ENCODE results near the gene DHRS12. TPM values are rescaled to one million over a fixed set of nuclear protein-coding genes. Genes with fewer than 3 reads are reported as not detected.

Gene DHRS12
- total and polyA plus RNA-seq, 10 donors = 11.3 to 22.8 (median 16.9) TPM

GRCh38 chr13:51761643-51762350 is 42.2 kb downstream of the DHRS12 start:
- Histone ChIP-seq H3K27me3 (replicated peaks in 1 of 7) (no peaks in the 10 kb centered on the region), H3K9me3 (no peaks in the 10 kb centered on the region), H3K27ac (no peak overlapping the region), H3K4me1 (peaks cover 7 to 22% (median 13%) of the 10 kb centered on the region in 6 donors), H3K36me3 (peaks cover 2 to 91% (median 49%) of the 10 kb centered on the region in 6 donors), H3K4me3 (no peak overlapping the region)
- intact Hi-C loops (cut with DNase I; ENCODE audit: low total_unique reads) = no loop called here
- no peak for DNase-seq
- TF ChIP-seq, protein P1, sequence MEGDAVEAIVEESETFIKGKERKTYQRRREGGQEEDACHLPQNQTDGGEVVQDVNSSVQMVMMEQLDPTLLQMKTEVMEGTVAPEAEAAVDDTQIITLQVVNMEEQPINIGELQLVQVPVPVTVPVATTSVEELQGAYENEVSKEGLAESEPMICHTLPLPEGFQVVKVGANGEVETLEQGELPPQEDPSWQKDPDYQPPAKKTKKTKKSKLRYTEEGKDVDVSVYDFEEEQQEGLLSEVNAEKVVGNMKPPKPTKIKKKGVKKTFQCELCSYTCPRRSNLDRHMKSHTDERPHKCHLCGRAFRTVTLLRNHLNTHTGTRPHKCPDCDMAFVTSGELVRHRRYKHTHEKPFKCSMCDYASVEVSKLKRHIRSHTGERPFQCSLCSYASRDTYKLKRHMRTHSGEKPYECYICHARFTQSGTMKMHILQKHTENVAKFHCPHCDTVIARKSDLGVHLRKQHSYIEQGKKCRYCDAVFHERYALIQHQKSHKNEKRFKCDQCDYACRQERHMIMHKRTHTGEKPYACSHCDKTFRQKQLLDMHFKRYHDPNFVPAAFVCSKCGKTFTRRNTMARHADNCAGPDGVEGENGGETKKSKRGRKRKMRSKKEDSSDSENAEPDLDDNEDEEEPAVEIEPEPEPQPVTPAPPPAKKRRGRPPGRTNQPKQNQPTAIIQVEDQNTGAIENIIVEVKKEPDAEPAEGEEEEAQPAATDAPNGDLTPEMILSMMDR (IDR thresholded peaks at IDR 0.05 in 8 of 11, conservative IDR thresholded peaks at IDR 0.05 in 3 of 11) = no peak
- TF ChIP-seq POLR2AphosphoS5 (IDR thresholded peaks at IDR 0.05) (no peak), POLR2A (IDR thresholded peaks at IDR 0.05) (no peak)
- WGBS, 5 donors = 94 to 98% (median 95%) methylated on average over 16 of the region's 16 CpGs

GRCh38 chr13:51760592-51760991 is 43.4 kb downstream of the DHRS12 start:
- Histone ChIP-seq H3K36me3 (peaks cover 5 to 91% (median 55%) of the 10 kb centered on the region in 6 donors), H3K9me3 (no peaks in the 10 kb centered on the region), H3K27ac (no peak overlapping the region), H3K4me3 (no peak overlapping the region), H3K4me1 (peaks cover 7 to 22% (median 13%) of the 10 kb centered on the region in 6 donors), H3K27me3 (replicated peaks in 1 of 7) (no peaks in the 10 kb centered on the region)
- intact Hi-C loops (cut with DNase I; ENCODE audit: low total_unique reads) = no loop called here
- no peak for DNase-seq
- 92 to 97% (median 95%) methylated on average over 12 of the region's 12 CpGs for WGBS, 5 donors
- TF ChIP-seq POLR2AphosphoS5 (IDR thresholded peaks at IDR 0.05) (no peak), POLR2A (IDR thresholded peaks at IDR 0.05) (no peak)
- TF ChIP-seq, protein P1 (IDR thresholded peaks at IDR 0.05 in 8 of 11, conservative IDR thresholded peaks at IDR 0.05 in 3 of 11) = no peak

DNA sequence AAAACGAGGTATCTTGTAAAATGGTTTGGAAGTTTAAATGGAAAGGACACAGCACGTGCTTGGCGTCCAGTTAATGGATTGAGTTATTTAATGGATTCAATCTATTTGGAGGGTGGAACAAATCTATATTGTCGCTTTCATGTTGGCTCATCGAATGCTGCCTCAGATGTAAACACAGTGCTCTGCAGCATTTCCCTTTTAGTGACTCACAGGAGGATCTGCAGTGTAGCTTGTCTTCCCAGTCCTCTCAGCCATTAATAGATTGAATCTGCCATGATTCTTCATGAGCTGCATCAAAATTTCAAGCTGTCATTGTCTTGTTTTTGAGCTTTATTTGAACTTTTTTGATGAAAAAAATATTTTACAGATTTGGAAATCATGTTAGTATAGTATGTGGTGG is 44.7 kb downstream of the DHRS12 start:
- TF ChIP-seq POLR2A (IDR thresholded peaks at IDR 0.05) (no peak), POLR2AphosphoS5 (IDR thresholded peaks at IDR 0.05) (no peak)
- Histone ChIP-seq H3K4me3 (no peak overlapping the region), H3K9me3 (no peaks in the 10 kb centered on the region), H3K27ac (no peak overlapping the region), H3K27me3 (replicated peaks in 1 of 7) (no peaks in the 10 kb centered on the region), H3K4me1 (peaks cover 3 to 12% (median 5%) of the 10 kb centered on the region in 6 donors), H3K36me3 (peaks cover 5 to 93% (median 58%) of the 10 kb centered on the region in 6 donors)
- intact Hi-C loops (cut with DNase I; ENCODE audit: low total_unique reads) = no loop called here
- DNase-seq = no peak
- WGBS, 5 donors = 93 to 97% (median 95%) methylated on average over 5 of the region's 5 CpGs

GRCh38 chr13:51758691-51759090 is 45.3 kb downstream of the DHRS12 start:
- Histone ChIP-seq H3K4me3 (no peak overlapping the region), H3K9me3 (no peaks in the 10 kb centered on the region), H3K36me3 (peaks cover 5 to 98% (median 58%) of the 10 kb centered on the region in 6 donors), H3K27me3 (replicated peaks in 1 of 7) (no peaks in the 10 kb centered on the region), H3K4me1 (peaks cover 0 to 7% (median under 1%) of the 10 kb centered on the region in 6 donors), H3K27ac (no peak overlapping the region)
- 79 to 90% (median 89%) methylated on average over 6 of the region's 6 CpGs for WGBS, 5 donors
- DNase-seq = no peak
- TF ChIP-seq POLR2AphosphoS5 (IDR thresholded peaks at IDR 0.05) (no peak), POLR2A (IDR thresholded peaks at IDR 0.05) (no peak)
- TF ChIP-seq, protein P1 (IDR thresholded peaks at IDR 0.05 in 8 of 11, conservative IDR thresholded peaks at IDR 0.05 in 3 of 11) = no peak
- intact Hi-C loops (cut with DNase I; ENCODE audit: low total_unique reads) = no loop called here

Data from spleen (tissue), 11 donors.